Liver (tissue), 3 donors: ENCODE measurements around the gene RAB27A.

ENCODE experiments used
- FOXA1 ChIP-seq: IDR thresholded peaks from 2 replicates; pipeline ENCODE4 v1.6.1; 2016; ENCODE audit warnings: antibody characterized with exemption
- GABPA ChIP-seq, 2 donors: IDR thresholded peaks in 1 of 2; conservative IDR thresholded peaks in 1 of 2; 2 replicates each; pipeline ENCODE4 v1.6.1; 2016; ENCODE audit warnings: antibody characterized with exemption in 2 of 2, mild to moderate bottlenecking in 1 of 2, moderate library complexity in 1 of 2
- RAD21 ChIP-seq, 2 donors: IDR thresholded peaks; 2 replicates each; pipeline ENCODE4 v1.6.1; 2016; ENCODE audit warnings: antibody characterized with exemption in 2 of 2, mild to moderate bottlenecking in 2 of 2
- SP1 ChIP-seq: IDR thresholded peaks from 2 replicates; pipeline ENCODE4 v1.6.1; 2018; ENCODE audit warnings: antibody characterized with exemption, mild to moderate bottlenecking
- TAF1 ChIP-seq: conservative IDR thresholded peaks from 2 replicates; pipeline ENCODE4 v1.6.1; 2016; ENCODE audit warnings: antibody characterized with exemption, mild to moderate bottlenecking
- YY1 ChIP-seq: IDR thresholded peaks from 2 replicates; pipeline ENCODE4 v1.6.1; 2016; ENCODE audit warnings: antibody characterized with exemption, mild to moderate bottlenecking
- TF ChIP-seq, protein P1 (sequence below): fragments of 150-350 bp; IDR thresholded peaks from 2 replicates; pipeline ENCODE4 v1.5.1; 2017; ENCODE audit warnings: improper control_type of control experiment, low read depth, low read length; ENCODE audit not compliant: missing input control
- TF ChIP-seq, protein P2 (sequence below): IDR thresholded peaks from 2 replicates; pipeline ENCODE4 v1.6.1; 2016; ENCODE audit warnings: antibody characterized with exemption, mild to moderate bottlenecking
- TF ChIP-seq, protein P3 (sequence below): IDR thresholded peaks from 2 replicates; pipeline ENCODE4 v1.6.1; 2016; ENCODE audit warnings: antibody characterized with exemption
- TF ChIP-seq, protein P4 (sequence below): IDR thresholded peaks from 2 replicates; pipeline ENCODE4 v1.6.1; 2016; ENCODE audit warnings: antibody characterized with exemption
- TF ChIP-seq, protein P5 (sequence below): IDR thresholded peaks from 2 replicates; pipeline ENCODE4 v1.6.1; 2016; ENCODE audit warnings: antibody characterized with exemption
- donor health status: healthy.
- donor health status: healthy.

DNA sequence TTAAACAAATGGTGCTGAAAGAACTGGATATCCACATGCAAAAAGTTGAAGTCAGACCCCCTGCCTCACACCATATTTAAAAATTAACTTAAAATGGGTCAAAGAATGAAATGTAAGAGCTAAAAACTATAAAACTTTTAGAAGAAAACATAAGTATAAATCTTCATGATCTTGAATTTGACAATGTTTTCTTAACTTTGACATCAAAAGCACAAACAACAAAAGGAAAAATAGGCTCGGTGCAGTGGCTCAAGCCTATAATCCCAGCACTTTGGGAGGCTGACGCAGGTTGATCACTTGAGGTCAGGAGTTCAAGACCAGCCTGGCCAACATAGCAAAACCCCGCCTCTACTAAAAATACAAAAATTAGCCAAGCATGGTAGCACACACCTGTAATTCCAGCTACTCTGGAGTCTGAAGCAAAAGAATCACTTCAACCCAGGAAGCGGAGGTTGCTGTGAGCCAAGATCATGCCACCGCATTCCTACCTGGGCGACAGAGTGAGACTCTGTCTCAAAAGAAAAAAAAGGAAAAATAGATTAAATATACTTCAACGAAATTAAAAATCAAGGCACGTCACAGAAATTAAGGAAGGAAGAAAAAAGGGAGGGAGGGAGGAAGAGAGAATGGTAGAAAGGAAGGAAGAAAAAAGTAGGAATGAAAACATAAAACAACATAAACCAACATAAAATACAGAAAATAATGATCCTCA, 1.5 kb downstream of the RAB27A start:
- TF ChIP-seq, protein P1, sequence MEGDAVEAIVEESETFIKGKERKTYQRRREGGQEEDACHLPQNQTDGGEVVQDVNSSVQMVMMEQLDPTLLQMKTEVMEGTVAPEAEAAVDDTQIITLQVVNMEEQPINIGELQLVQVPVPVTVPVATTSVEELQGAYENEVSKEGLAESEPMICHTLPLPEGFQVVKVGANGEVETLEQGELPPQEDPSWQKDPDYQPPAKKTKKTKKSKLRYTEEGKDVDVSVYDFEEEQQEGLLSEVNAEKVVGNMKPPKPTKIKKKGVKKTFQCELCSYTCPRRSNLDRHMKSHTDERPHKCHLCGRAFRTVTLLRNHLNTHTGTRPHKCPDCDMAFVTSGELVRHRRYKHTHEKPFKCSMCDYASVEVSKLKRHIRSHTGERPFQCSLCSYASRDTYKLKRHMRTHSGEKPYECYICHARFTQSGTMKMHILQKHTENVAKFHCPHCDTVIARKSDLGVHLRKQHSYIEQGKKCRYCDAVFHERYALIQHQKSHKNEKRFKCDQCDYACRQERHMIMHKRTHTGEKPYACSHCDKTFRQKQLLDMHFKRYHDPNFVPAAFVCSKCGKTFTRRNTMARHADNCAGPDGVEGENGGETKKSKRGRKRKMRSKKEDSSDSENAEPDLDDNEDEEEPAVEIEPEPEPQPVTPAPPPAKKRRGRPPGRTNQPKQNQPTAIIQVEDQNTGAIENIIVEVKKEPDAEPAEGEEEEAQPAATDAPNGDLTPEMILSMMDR, result no peak
- TF ChIP-seq, protein P2, sequence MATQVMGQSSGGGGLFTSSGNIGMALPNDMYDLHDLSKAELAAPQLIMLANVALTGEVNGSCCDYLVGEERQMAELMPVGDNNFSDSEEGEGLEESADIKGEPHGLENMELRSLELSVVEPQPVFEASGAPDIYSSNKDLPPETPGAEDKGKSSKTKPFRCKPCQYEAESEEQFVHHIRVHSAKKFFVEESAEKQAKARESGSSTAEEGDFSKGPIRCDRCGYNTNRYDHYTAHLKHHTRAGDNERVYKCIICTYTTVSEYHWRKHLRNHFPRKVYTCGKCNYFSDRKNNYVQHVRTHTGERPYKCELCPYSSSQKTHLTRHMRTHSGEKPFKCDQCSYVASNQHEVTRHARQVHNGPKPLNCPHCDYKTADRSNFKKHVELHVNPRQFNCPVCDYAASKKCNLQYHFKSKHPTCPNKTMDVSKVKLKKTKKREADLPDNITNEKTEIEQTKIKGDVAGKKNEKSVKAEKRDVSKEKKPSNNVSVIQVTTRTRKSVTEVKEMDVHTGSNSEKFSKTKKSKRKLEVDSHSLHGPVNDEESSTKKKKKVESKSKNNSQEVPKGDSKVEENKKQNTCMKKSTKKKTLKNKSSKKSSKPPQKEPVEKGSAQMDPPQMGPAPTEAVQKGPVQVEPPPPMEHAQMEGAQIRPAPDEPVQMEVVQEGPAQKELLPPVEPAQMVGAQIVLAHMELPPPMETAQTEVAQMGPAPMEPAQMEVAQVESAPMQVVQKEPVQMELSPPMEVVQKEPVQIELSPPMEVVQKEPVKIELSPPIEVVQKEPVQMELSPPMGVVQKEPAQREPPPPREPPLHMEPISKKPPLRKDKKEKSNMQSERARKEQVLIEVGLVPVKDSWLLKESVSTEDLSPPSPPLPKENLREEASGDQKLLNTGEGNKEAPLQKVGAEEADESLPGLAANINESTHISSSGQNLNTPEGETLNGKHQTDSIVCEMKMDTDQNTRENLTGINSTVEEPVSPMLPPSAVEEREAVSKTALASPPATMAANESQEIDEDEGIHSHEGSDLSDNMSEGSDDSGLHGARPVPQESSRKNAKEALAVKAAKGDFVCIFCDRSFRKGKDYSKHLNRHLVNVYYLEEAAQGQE, result no peak
- TF ChIP-seq YY1 (no peak), TAF1 (no peak), RAD21 (IDR thresholded peaks at IDR 0.05) (no peak), FOXA1 (no peak), GABPA (IDR thresholded peaks at IDR 0.05 in 1 of 2, conservative IDR thresholded peaks at IDR 0.05 in 1 of 2) (no peak), SP1 (no peak)
- TF ChIP-seq, protein P3, sequence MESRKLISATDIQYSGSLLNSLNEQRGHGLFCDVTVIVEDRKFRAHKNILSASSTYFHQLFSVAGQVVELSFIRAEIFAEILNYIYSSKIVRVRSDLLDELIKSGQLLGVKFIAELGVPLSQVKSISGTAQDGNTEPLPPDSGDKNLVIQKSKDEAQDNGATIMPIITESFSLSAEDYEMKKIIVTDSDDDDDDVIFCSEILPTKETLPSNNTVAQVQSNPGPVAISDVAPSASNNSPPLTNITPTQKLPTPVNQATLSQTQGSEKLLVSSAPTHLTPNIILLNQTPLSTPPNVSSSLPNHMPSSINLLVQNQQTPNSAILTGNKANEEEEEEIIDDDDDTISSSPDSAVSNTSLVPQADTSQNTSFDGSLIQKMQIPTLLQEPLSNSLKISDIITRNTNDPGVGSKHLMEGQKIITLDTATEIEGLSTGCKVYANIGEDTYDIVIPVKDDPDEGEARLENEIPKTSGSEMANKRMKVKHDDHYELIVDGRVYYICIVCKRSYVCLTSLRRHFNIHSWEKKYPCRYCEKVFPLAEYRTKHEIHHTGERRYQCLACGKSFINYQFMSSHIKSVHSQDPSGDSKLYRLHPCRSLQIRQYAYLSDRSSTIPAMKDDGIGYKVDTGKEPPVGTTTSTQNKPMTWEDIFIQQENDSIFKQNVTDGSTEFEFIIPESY, result no peak
- TF ChIP-seq, protein P4, sequence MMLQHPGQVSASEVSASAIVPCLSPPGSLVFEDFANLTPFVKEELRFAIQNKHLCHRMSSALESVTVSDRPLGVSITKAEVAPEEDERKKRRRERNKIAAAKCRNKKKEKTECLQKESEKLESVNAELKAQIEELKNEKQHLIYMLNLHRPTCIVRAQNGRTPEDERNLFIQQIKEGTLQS, result no peak
- TF ChIP-seq, protein P5, sequence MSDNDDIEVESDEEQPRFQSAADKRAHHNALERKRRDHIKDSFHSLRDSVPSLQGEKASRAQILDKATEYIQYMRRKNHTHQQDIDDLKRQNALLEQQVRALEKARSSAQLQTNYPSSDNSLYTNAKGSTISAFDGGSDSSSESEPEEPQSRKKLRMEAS, result no peak
